H9 (cell line): ENCODE measurements around the gene HEG1. TPM values are rescaled to one million over a fixed set of nuclear protein-coding genes. Genes with fewer than 3 reads are reported as not detected.

Experiments used
- DNase-seq: peaks from one replicate; pipeline ENCODE4 v3.0.0-alpha.2; 2017
- H2AFZ ChIP-seq: one replicate; pipeline ENCODE4 v1.6.1; 2013; ENCODE audit warnings: mild to moderate bottlenecking, low read length, control low read depth, moderate library complexity
- H2AK5ac ChIP-seq: 2 replicates; pipeline ENCODE4 v1.6.1; 2013; ENCODE audit warnings: low read length, control low read depth, mixed read lengths; ENCODE audit not compliant: insufficient read length
- H2BK120ac ChIP-seq: one replicate; pipeline ENCODE4 v1.6.1; 2013; ENCODE audit warnings: low read depth, mild to moderate bottlenecking, low read length, control low read depth, inconsistent platforms; ENCODE audit not compliant: poor library complexity, severe bottlenecking
- H2BK12ac ChIP-seq: 2 replicates; pipeline ENCODE4 v1.6.1; 2013; ENCODE audit warnings: low read length, control low read depth, mixed read lengths, low read depth; ENCODE audit not compliant: insufficient read length
- H2BK15ac ChIP-seq: 2 replicates; pipeline ENCODE4 v1.6.1; 2013; ENCODE audit warnings: low read depth, low read length, control low read depth
- H2BK20ac ChIP-seq: one replicate; pipeline ENCODE4 v1.6.1; 2013; ENCODE audit warnings: low read depth, mild to moderate bottlenecking, low read length, control low read depth, inconsistent platforms; ENCODE audit not compliant: poor library complexity, severe bottlenecking
- H2BK5ac ChIP-seq: 2 replicates; pipeline ENCODE4 v1.6.1; 2013; ENCODE audit warnings: low read length, control low read depth, mixed read lengths; ENCODE audit not compliant: insufficient read length
- H3K14ac ChIP-seq: 2 replicates; pipeline ENCODE4 v1.6.1; 2013; ENCODE audit warnings: low read length, control low read depth; ENCODE audit not compliant: insufficient read depth
- H3K18ac ChIP-seq: 2 replicates; pipeline ENCODE4 v1.6.1; 2013; ENCODE audit warnings: low read depth, mild to moderate bottlenecking, mixed read lengths, low read length, control low read depth; ENCODE audit not compliant: insufficient read length
- H3K23ac ChIP-seq: 2 replicates; pipeline ENCODE4 v1.6.1; 2013; ENCODE audit warnings: low read length, control low read depth, mixed read lengths, low read depth; ENCODE audit not compliant: insufficient read length
- H3K23me2 ChIP-seq: 2 replicates; pipeline ENCODE4 v1.6.1; 2013; ENCODE audit warnings: low read depth, mild to moderate bottlenecking, mixed read lengths, low read length, control low read depth; ENCODE audit not compliant: insufficient read length, poor library complexity, severe bottlenecking
- H3K27ac ChIP-seq: 2 replicates; pipeline ENCODE4 v1.5.1; 2013; ENCODE audit warnings: low read length, control low read depth, mixed read lengths, low read depth; ENCODE audit not compliant: insufficient read length
- H3K27me3 ChIP-seq: 2 replicates; pipeline ENCODE4 v1.6.1; 2013; ENCODE audit warnings: low read length, control low read depth, inconsistent platforms; ENCODE audit not compliant: insufficient read depth
- H3K4ac ChIP-seq: 2 replicates; pipeline ENCODE4 v1.6.1; 2013; ENCODE audit warnings: low read depth, mild to moderate bottlenecking, control low read depth, inconsistent platforms, low read length, moderate library complexity
- H3K4me1 ChIP-seq: 2 replicates; pipeline ENCODE4 v1.6.1; 2013; ENCODE audit warnings: low read length, control low read depth, inconsistent platforms; ENCODE audit not compliant: insufficient read depth
- H3K4me2 ChIP-seq: 2 replicates; pipeline ENCODE4 v1.6.1; 2013; ENCODE audit warnings: low read length, control low read depth, mixed read lengths; ENCODE audit not compliant: insufficient read length, insufficient read depth
- H3K56ac ChIP-seq: 2 replicates; pipeline ENCODE4 v1.6.1; 2013; ENCODE audit warnings: low read depth, mild to moderate bottlenecking, mixed read lengths, low read length, control low read depth; ENCODE audit not compliant: insufficient read length
- H3K79me1 ChIP-seq: 2 replicates; pipeline ENCODE4 v1.6.1; 2013; ENCODE audit warnings: low read depth, mild to moderate bottlenecking, moderate library complexity, low read length, control low read depth, inconsistent platforms; ENCODE audit not compliant: insufficient read depth, poor library complexity, severe bottlenecking
- H3K79me2 ChIP-seq: 2 replicates; pipeline ENCODE4 v1.6.1; 2013; ENCODE audit warnings: low read length, control low read depth, inconsistent platforms; ENCODE audit not compliant: insufficient read depth
- H3K9ac ChIP-seq: 2 replicates; pipeline ENCODE4 v1.6.1; 2013; ENCODE audit warnings: low read length, control low read depth, mixed read lengths; ENCODE audit not compliant: insufficient read length; ENCODE audit errors: extremely low read depth
- H3K9me3 ChIP-seq: one replicate; pipeline ENCODE4 v1.6.1; 2013; ENCODE audit warnings: low read depth, low read length, inconsistent platforms; ENCODE audit not compliant: control insufficient read depth
- H3T11ph ChIP-seq: one replicate; pipeline ENCODE4 v1.6.1; 2013; ENCODE audit warnings: mild to moderate bottlenecking, low read length, control low read depth, inconsistent platforms
- H4K20me1 ChIP-seq: one replicate; pipeline ENCODE4 v1.6.1; 2013; ENCODE audit not compliant: control insufficient read depth, insufficient read length, insufficient read depth
- H4K5ac ChIP-seq: 2 replicates; pipeline ENCODE4 v1.6.1; 2013; ENCODE audit warnings: low read depth, mild to moderate bottlenecking, mixed read lengths, low read length, control low read depth; ENCODE audit not compliant: insufficient read length
- H4K8ac ChIP-seq: replicated peaks from 2 replicates; pipeline ENCODE4 v1.6.1; 2013; ENCODE audit warnings: low read length, control low read depth, mixed read lengths, low read depth; ENCODE audit not compliant: insufficient read length
- H4K91ac ChIP-seq: 2 replicates; pipeline ENCODE4 v1.6.1; 2013; ENCODE audit warnings: low read depth, mild to moderate bottlenecking, moderate library complexity, mixed read lengths, low read length, control low read depth; ENCODE audit not compliant: insufficient read length
- H3K27ac Mint-ChIP-seq, 3 experiments: 2 replicates in 2 of 3; 3 replicates in 1 of 3; pipeline ENCODE4 v1.8.0; 2020 to 2021; ENCODE audit warnings: mixed read lengths in 3 of 3, mild to moderate bottlenecking in 1 of 3, moderate library complexity in 1 of 3
- H3K27me3 Mint-ChIP-seq: 2 replicates; pipeline ENCODE4 v1.8.0; 2021; ENCODE audit warnings: low read depth, mild to moderate bottlenecking, moderate library complexity, mixed read lengths
- H3K36me3 Mint-ChIP-seq, 3 experiments: 2 replicates in 2 of 3; 3 replicates in 1 of 3; pipeline ENCODE4 v1.8.0; 2020 to 2021; ENCODE audit warnings: low read depth in 3 of 3, mixed read lengths in 3 of 3; ENCODE audit not compliant: insufficient read depth in 1 of 3
- H3K4me1 Mint-ChIP-seq, 2 experiments: 2 replicates each; pipeline ENCODE4 v1.8.0; 2020; ENCODE audit warnings: mixed read lengths in 2 of 2
- H3K4me3 Mint-ChIP-seq, 2 experiments: 2 replicates in 1 of 2; 3 replicates in 1 of 2; pipeline ENCODE4 v1.8.0; 2020 to 2021; ENCODE audit warnings: mild to moderate bottlenecking in 2 of 2, mixed read lengths in 2 of 2, moderate library complexity in 1 of 2
- H3K9me3 Mint-ChIP-seq, 2 experiments: 2 replicates in 1 of 2; 3 replicates in 1 of 2; pipeline ENCODE4 v1.8.0; 2020; ENCODE audit warnings: mild to moderate bottlenecking in 2 of 2, mixed read lengths in 2 of 2, moderate library complexity in 1 of 2
- WGBS: extraction: QIAGEN DNeasy Blood & Tissue Kit; methylation state at CpG from one replicate; pipeline ENCODE4 v1.1.7; 2013; ENCODE audit warnings: missing lambda C conversion rate, low lambda C conversion rate, mixed read lengths; ENCODE audit not compliant: insufficient read length; ENCODE audit errors: extremely low coverage; 5-methylcytosine and 5-hydroxymethylcytosine counted together
- total RNA-seq: library from RNA; stranded (reverse); gene quantifications from 2 replicates; pipeline ENCODE4 v1.2.1, GENCODE V29; 2021
- TF ChIP-seq, protein P1 (sequence below): fragments of 200-600 bp; sonication (generic); conservative IDR thresholded peaks from 3 replicates; pipeline ENCODE4 v1.8.0; 2021; ENCODE audit warnings: antibody characterized with exemption, mild to moderate bottlenecking

The HEG1 gene
- total RNA-seq, 1 experiment from 2014 or later, result 10.3 TPM

DNA sequence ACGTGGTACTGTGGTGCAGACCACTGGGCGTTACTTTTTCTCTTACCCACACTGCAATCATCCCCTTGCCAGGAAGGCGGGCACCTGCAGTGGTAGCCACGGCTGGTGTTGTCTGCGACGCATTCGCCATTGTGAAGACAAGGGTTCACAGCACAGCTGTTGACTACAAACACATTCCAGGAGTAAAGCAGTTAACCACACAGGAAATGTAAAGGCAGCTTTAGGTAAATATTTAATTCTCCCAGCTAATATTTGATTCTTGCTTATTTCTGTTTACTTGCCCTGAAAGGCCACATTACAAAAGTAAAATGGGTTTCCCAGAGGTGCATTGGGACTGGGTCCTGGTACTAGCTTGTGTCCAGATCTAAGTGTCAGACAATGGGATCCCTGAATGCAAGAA, 45.4 kb downstream of the HEG1 start:
- TF ChIP-seq, protein P1, sequence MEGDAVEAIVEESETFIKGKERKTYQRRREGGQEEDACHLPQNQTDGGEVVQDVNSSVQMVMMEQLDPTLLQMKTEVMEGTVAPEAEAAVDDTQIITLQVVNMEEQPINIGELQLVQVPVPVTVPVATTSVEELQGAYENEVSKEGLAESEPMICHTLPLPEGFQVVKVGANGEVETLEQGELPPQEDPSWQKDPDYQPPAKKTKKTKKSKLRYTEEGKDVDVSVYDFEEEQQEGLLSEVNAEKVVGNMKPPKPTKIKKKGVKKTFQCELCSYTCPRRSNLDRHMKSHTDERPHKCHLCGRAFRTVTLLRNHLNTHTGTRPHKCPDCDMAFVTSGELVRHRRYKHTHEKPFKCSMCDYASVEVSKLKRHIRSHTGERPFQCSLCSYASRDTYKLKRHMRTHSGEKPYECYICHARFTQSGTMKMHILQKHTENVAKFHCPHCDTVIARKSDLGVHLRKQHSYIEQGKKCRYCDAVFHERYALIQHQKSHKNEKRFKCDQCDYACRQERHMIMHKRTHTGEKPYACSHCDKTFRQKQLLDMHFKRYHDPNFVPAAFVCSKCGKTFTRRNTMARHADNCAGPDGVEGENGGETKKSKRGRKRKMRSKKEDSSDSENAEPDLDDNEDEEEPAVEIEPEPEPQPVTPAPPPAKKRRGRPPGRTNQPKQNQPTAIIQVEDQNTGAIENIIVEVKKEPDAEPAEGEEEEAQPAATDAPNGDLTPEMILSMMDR, result no peak
- H4K5ac ChIP-seq, result no peak overlapping the region
- Mint-ChIP-seq H3K27me3 (no peaks in the 10 kb centered on the region), H3K4me3 (no peak overlapping the region), H3K9me3 (no peaks in the 10 kb centered on the region), H3K4me1 (peaks cover 8 to 14% of the 10 kb centered on the region in 2 experiments), H3K36me3 (peaks cover 18 to 37% (median 23%) of the 10 kb centered on the region in 3 experiments; a peak in 6 of 7 replicates), H3K27ac (no peak overlapping the region; a peak in 1 of 7 replicates)
- H3K14ac ChIP-seq, result no peak overlapping the region
- no peak for DNase-seq
- H3K4ac ChIP-seq, result no peak overlapping the region
- H4K91ac ChIP-seq, result no peak overlapping the region
- H2AK5ac ChIP-seq, result no peak overlapping the region
- no peak overlapping the region for H2BK15ac ChIP-seq
- H3K9ac ChIP-seq, result no peak overlapping the region
- H2BK20ac ChIP-seq, result no peak overlapping the region
- no peaks in the 10 kb centered on the region for H3K79me2 ChIP-seq
- H2BK120ac ChIP-seq, result no peak overlapping the region
- no CpG with 5 or more reads among the region's 7 CpGs for WGBS
- H2BK12ac ChIP-seq, result no peak overlapping the region
- no peak overlapping the region for H3T11ph ChIP-seq
- H3K56ac ChIP-seq, result no peak overlapping the region
- H4K20me1 ChIP-seq, result no peaks in the 10 kb centered on the region
- H2AFZ ChIP-seq, result no peak overlapping the region
- no peak overlapping the region for H4K8ac ChIP-seq
- no peak overlapping the region for H3K18ac ChIP-seq
- H3K27ac ChIP-seq, result no peak overlapping the region
- no peaks in the 10 kb centered on the region for H3K27me3 ChIP-seq
- no peak overlapping the region for H3K4me2 ChIP-seq
- H3K23me2 ChIP-seq, result no peaks in the 10 kb centered on the region
- no peak overlapping the region for H3K23ac ChIP-seq
- H3K9me3 ChIP-seq, result no peaks in the 10 kb centered on the region
- no peaks in the 10 kb centered on the region for H3K4me1 ChIP-seq
- H3K79me1 ChIP-seq, result no peaks in the 10 kb centered on the region
- no peak overlapping the region for H2BK5ac ChIP-seq
